ENCODE data around the gene MED14.

Gene MED14

DNA sequence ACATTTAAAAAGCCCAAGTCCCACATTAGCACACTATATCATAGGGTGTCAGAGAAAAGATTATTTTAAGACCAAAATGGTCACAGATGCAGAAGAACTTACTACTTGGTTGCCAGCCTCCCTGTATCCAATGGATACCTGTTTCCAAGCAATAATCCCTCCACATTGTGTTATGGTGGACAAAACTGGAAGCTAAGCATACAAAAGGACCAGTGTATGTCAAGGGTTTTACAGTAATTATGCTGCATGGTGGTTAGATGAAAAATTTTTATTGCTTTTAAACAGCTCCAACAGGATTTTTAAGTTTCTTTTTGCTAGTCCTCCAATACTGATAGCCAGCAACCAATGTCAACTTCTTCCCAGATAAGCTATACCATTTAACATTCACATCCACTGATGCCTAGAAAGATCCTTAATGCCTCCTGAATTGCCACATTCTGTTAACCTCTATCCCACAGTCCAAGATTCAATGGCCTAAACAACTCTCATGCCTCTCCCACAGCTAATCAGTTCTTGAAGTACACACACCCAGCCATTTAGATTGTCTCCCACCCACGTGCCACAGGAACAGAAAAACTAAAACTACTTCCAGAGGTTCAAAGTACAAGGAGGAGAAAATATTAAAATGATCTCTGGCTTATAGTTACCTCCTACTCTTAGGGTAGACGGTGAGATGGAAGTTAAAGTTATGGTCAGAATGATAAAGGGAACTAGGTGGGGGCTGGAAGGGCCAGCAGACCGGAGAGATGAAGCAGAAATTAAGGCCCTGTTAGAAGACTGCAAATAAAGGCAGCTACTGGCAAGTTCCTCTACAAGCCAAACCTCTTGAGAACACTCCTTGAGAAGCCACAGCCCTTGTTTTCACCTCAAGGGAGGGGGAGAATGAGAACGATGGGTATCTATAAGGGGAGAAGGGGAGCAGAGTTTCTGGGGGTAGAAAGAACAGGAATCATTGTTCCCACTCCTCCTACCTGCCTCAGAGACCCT, 5.5 kb downstream of the MED14 start:
- Histone ChIP-seq H3K9me3 (ENCODE audit: control insufficient read depth, low read length) (no peaks in the 10 kb centered on the region), H3K27ac (ENCODE audit: low read depth, low read length, severe bottlenecking) (no peak overlapping the region), H3K4me3 (ENCODE audit: extremely low read depth, insufficient read depth, low read length, poor library complexity, severe bottlenecking) (no peak overlapping the region), H3K36me3 (ENCODE audit: control insufficient read depth, insufficient read depth, low read length) (peaks cover 9% of the 10 kb centered on the region), H3K4me1 (ENCODE audit: control insufficient read depth, insufficient read depth, low read length, poor library complexity, severe bottlenecking) (peaks cover 3% of the 10 kb centered on the region)
- WGBS, 2 experiments (ENCODE audit: insufficient coverage in 2 of 2): no CpG with 5 or more reads among the region's 4 CpGs

- Histone ChIP-seq H3K36me3 (ENCODE audit: control insufficient read depth, insufficient read depth, low read length) (peaks cover 9% of the 10 kb centered on the region), H3K9me3 (ENCODE audit: control insufficient read depth, low read length) (no peaks in the 10 kb centered on the region), H3K4me3 (ENCODE audit: extremely low read depth, insufficient read depth, low read length, poor library complexity, severe bottlenecking) (no peak overlapping the region), H3K27ac (ENCODE audit: low read depth, low read length, severe bottlenecking) (no peak overlapping the region), H3K4me1 (ENCODE audit: control insufficient read depth, insufficient read depth, low read length, poor library complexity, severe bottlenecking) (peaks cover 3% of the 10 kb centered on the region)
- 93% methylated on average over 3 of the region's 6 CpGs; no CpG with 5 or more reads in 1 of the 2 experiments for WGBS, 2 experiments (ENCODE audit: insufficient coverage in 2 of 2)
Measured at GRCh38 chrX:40727581-40728252, 7.6 kb downstream of the MED14 start.

DNA sequence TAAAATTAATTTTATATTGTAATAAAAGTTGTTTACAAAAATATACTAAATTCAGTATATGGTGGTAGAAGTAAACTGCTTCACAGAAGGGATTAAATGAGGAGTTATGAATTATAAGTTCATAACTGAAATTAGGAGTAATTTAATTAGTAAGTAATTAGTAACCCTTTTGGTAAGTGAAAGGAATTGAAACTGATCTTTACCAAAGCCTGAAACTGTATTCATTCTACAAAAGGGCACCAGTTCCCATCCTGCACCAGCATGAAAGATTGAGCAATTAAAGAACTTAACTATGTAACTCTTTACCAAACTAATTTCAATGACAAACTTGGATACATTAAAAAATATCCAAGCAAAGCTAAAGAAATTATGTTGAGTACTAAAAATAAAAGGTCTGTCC, 8.2 kb downstream of the MED14 start:
- Histone ChIP-seq H3K27ac (ENCODE audit: low read depth, low read length, severe bottlenecking) (no peak overlapping the region), H3K4me1 (ENCODE audit: control insufficient read depth, insufficient read depth, low read length, poor library complexity, severe bottlenecking) (peaks cover 3% of the 10 kb centered on the region), H3K36me3 (ENCODE audit: control insufficient read depth, insufficient read depth, low read length) (peaks cover 9% of the 10 kb centered on the region), H3K4me3 (ENCODE audit: extremely low read depth, insufficient read depth, low read length, poor library complexity, severe bottlenecking) (no peak overlapping the region), H3K9me3 (ENCODE audit: control insufficient read depth, low read length) (no peaks in the 10 kb centered on the region)

DNA sequence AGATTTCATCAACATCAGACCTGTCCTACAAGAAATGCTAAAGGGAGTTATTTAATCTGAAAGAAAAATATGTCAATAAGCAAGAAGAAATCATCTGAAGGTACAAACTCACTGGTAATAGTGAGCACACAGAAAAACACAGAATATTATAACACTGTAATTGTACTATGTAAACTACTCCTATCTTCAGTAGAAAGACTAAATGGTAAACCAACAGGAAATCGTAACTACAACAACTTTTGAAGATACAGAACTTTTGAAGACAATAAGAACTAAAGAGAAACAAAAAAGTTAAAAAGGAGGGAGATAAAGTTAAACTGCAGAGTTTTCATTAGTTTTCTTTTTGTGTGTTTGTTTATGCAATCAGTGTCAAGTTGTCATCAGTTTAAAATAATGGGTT, 12.4 kb downstream of the MED14 start:
- Histone ChIP-seq H3K4me1 (ENCODE audit: control insufficient read depth, insufficient read depth, low read length, poor library complexity, severe bottlenecking) (no peaks in the 10 kb centered on the region), H3K27ac (ENCODE audit: low read depth, low read length, severe bottlenecking) (no peak overlapping the region), H3K4me3 (ENCODE audit: extremely low read depth, insufficient read depth, low read length, poor library complexity, severe bottlenecking) (no peak overlapping the region), H3K36me3 (ENCODE audit: control insufficient read depth, insufficient read depth, low read length) (peaks cover 25% of the 10 kb centered on the region), H3K9me3 (ENCODE audit: control insufficient read depth, low read length) (no peaks in the 10 kb centered on the region)
- WGBS, 2 experiments (ENCODE audit: insufficient coverage in 2 of 2): no CpG with 5 or more reads among the region's 1 CpG

GRCh38 chrX:40721489-40722106, 13.7 kb downstream of the MED14 start:
- no peak overlapping the region for H3K27ac ChIP-seq (ENCODE audit: low read depth, low read length, severe bottlenecking)

DNA sequence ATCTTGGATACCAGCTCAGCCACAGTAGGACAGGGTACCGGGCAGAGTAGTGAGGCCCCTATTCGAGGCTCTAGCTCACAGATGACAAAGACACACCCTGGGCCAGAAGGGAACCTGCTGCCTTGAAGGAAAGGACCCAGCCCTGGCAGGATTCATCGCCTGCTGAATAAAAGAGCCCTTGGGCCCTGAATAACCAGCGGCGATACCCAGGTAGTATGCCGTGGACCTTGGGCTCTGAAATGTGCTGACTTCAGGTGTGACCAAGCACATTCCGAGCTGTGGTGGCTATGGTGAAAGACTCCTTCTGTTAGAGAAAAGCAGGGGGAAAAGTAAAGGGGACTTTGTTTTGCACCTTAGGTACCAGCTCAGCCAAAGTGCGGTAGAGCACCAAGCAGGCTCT, 14.6 kb downstream of the MED14 start:
- 95 to 100% methylated on average over 4 to 8 of the region's 8 CpGs for WGBS, 2 experiments (ENCODE audit: insufficient coverage in 2 of 2)
- Histone ChIP-seq H3K4me1 (ENCODE audit: control insufficient read depth, insufficient read depth, low read length, poor library complexity, severe bottlenecking) (no peaks in the 10 kb centered on the region), H3K36me3 (ENCODE audit: control insufficient read depth, insufficient read depth, low read length) (peaks cover 26% of the 10 kb centered on the region), H3K4me3 (ENCODE audit: extremely low read depth, insufficient read depth, low read length, poor library complexity, severe bottlenecking) (no peak overlapping the region), H3K9me3 (ENCODE audit: control insufficient read depth, low read length) (no peaks in the 10 kb centered on the region), H3K27ac (ENCODE audit: low read depth, low read length, severe bottlenecking) (no peak overlapping the region)

More at GRCh38 chrX:40721489-40722106, 13.7 kb downstream of the MED14 start:
- no peaks in the 10 kb centered on the region for H3K4me1 ChIP-seq (ENCODE audit: control insufficient read depth, insufficient read depth, low read length, poor library complexity, severe bottlenecking)
- H3K9me3 ChIP-seq (ENCODE audit: control insufficient read depth, low read length): no peaks in the 10 kb centered on the region
- 100% methylated on average over 1 of the region's 3 CpGs for whole genome bisulfite sequencing, 2 experiments (ENCODE audit: insufficient coverage in 2 of 2)
- no peak overlapping the region for H3K4me3 ChIP-seq (ENCODE audit: extremely low read depth, insufficient read depth, low read length, poor library complexity, severe bottlenecking)
- peaks cover 27% of the 10 kb centered on the region for H3K36me3 ChIP-seq (ENCODE audit: control insufficient read depth, insufficient read depth, low read length)

DNA sequence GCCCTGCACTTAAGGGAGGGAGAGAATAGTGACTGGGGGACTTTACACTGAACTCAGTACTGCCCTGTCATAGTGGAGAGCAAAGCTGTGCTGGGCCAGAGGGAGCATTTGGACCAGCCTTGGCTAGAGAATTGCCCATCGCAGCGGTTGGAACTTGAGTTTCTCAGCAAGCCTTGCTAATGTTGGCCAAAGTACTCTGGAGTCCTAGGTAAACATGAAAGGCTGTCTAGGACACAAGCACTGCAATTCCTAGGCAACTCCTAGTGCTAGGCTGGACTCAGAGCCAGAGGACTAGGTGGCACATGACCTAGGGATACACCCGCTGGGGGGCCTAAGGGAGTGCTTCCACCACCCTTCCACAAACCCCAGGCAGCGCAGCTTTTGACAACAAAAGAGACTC, 15.0 kb downstream of the MED14 start:
- no peak overlapping the region for H3K27ac ChIP-seq (ENCODE audit: low read depth, low read length, severe bottlenecking)
- no peak overlapping the region for H3K4me3 ChIP-seq (ENCODE audit: extremely low read depth, insufficient read depth, low read length, poor library complexity, severe bottlenecking)
- peaks cover 26% of the 10 kb centered on the region for H3K36me3 ChIP-seq (ENCODE audit: control insufficient read depth, insufficient read depth, low read length)
- H3K4me1 ChIP-seq (ENCODE audit: control insufficient read depth, insufficient read depth, low read length, poor library complexity, severe bottlenecking): no peaks in the 10 kb centered on the region
- no peaks in the 10 kb centered on the region for H3K9me3 ChIP-seq (ENCODE audit: control insufficient read depth, low read length)
- 100% methylated on average over 2 of the region's 4 CpGs for WGBS, 2 experiments (ENCODE audit: insufficient coverage in 2 of 2)

GRCh38 chrX:40719731-40720130, 15.6 kb downstream of the MED14 start:
- Histone ChIP-seq H3K36me3 (ENCODE audit: control insufficient read depth, insufficient read depth, low read length) (peaks cover 26% of the 10 kb centered on the region), H3K4me3 (ENCODE audit: extremely low read depth, insufficient read depth, low read length, poor library complexity, severe bottlenecking) (no peak overlapping the region), H3K27ac (ENCODE audit: low read depth, low read length, severe bottlenecking) (no peak overlapping the region), H3K4me1 (ENCODE audit: control insufficient read depth, insufficient read depth, low read length, poor library complexity, severe bottlenecking) (no peaks in the 10 kb centered on the region), H3K9me3 (ENCODE audit: control insufficient read depth, low read length) (no peaks in the 10 kb centered on the region)

GRCh38 chrX:40719218-40719617, 16.1 kb downstream of the MED14 start:
- Histone ChIP-seq H3K4me3 (ENCODE audit: extremely low read depth, insufficient read depth, low read length, poor library complexity, severe bottlenecking) (no peak overlapping the region), H3K27ac (ENCODE audit: low read depth, low read length, severe bottlenecking) (no peak overlapping the region), H3K36me3 (ENCODE audit: control insufficient read depth, insufficient read depth, low read length) (peaks cover 30% of the 10 kb centered on the region), H3K4me1 (ENCODE audit: control insufficient read depth, insufficient read depth, low read length, poor library complexity, severe bottlenecking) (no peaks in the 10 kb centered on the region), H3K9me3 (ENCODE audit: control insufficient read depth, low read length) (no peaks in the 10 kb centered on the region)

GRCh38 chrX:40709395-40709794, 25.9 kb downstream of the MED14 start:
- Histone ChIP-seq H3K36me3 (ENCODE audit: control insufficient read depth, insufficient read depth, low read length) (peaks cover 45% of the 10 kb centered on the region), H3K27ac (ENCODE audit: low read depth, low read length, severe bottlenecking) (no peak overlapping the region), H3K4me3 (ENCODE audit: extremely low read depth, insufficient read depth, low read length, poor library complexity, severe bottlenecking) (no peak overlapping the region), H3K9me3 (ENCODE audit: control insufficient read depth, low read length) (no peaks in the 10 kb centered on the region), H3K4me1 (ENCODE audit: control insufficient read depth, insufficient read depth, low read length, poor library complexity, severe bottlenecking) (no peaks in the 10 kb centered on the region)
- no CpG with 5 or more reads among the region's 1 CpG for WGBS, 2 experiments (ENCODE audit: insufficient coverage in 2 of 2)
